Superior temporal gyrus (tissue), 1 donor: ENCODE measurements around the gene ACOT4.
"Not testable (repeated sequence)": the region's sequence is repeated elsewhere in the genome, so short reads cannot be mapped to it uniquely, and the experiment has no call there.

Experiments
- DNase-seq: peaks from one replicate; pipeline ENCODE4 v3.0.0-alpha.2; 2016; ENCODE audit errors: extremely low spot score

Gene ACOT4, protein sequence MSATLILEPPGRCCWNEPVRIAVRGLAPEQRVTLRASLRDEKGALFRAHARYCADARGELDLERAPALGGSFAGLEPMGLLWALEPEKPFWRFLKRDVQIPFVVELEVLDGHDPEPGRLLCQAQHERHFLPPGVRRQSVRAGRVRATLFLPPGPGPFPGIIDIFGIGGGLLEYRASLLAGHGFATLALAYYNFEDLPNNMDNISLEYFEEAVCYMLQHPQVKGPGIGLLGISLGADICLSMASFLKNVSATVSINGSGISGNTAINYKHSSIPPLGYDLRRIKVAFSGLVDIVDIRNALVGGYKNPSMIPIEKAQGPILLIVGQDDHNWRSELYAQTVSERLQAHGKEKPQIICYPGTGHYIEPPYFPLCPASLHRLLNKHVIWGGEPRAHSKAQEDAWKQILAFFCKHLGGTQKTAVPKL

DNA sequence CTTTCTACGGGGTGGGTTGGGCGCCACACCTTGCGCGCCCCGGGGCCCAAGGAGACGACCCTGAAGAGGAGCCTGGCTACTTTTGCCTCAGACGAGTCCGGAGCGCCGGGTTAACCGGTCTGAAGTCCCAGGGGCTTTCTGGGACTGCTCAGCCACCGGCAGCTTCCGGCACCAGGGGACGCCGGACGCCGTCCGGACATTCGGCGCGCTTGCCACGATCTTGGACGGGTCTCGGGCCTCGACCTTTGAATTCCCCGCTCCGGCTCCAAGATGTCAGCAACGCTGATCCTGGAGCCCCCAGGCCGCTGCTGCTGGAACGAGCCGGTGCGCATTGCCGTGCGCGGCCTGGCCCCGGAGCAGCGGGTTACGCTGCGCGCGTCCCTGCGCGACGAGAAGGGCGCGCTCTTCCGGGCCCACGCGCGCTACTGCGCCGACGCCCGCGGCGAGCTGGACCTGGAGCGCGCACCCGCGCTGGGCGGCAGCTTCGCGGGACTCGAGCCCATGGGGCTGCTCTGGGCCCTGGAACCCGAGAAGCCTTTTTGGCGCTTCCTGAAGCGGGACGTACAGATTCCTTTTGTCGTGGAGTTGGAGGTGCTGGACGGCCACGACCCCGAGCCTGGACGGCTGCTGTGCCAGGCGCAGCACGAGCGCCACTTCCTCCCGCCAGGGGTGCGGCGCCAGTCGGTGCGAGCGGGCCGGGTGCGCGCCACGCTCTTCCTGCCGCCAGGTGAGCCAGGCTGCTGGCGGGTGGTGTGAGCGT, at the start of gene ACOT4:
TSS of gene ACOT4 (plus strand) at position 184 of the 760 bp plus-strand sequence. CDS start at position 271, 87 bp downstream.
- DNase-seq, result no peak

DNA sequence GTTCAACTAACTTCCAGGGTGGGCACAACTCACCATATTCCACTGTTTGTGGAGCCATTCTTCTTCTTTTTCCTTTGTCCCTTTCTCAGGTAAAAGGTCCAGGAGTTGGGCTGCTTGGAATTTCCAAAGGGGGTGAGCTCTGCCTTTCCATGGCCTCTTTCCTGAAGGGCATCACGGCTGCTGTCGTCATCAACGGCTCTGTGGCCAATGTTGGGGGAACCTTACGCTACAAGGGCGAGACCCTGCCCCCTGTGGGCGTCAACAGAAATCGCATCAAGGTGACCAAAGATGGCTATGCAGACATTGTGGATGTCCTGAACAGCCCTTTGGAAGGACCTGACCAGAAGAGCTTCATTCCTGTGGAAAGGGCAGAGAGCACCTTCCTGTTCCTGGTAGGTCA, 48.7 kb upstream of the ACOT4 start:
- DNase-seq, result not testable (repeated sequence)

DNA sequence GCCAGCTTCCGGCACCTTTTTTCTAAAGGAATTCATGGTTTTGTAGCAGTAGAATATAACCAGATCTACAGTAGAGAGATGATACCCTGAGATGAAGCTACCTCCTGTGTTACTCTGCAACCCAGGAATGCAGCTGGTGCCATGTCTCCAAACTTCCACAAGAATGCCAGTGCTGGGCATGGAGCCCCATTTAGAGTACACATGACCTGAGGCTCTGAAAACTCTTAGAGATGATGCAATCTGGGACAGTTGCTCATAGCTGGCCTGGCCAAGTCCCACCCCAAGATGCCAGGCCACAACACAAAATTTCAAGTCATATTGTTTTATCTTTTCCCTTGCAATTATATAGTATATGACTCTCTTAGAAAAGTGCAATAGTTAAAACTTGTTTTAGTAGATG, 46.3 kb upstream of the ACOT4 start:
- not testable (repeated sequence) for DNase-seq

DNA sequence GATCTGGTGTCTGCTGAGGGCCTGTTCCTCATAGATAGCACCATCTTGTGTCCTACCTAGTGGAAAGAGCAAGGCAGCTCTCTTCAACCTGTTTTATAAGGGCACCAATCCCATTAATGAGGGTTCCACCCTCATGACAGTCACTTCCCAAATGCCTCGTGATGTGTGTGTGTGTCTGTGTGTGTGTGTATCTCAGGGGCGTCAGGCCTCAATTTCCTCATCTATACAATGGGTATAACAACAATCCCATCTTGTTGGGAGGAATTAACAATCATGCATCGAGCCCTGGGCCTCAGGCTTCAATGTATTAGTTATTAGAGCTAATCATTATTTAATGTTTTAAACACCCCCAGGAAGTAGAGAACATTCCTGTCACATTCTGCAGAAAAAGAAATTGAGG, 42.6 kb upstream of the ACOT4 start:
- DNase-seq, result not testable (repeated sequence)

DNA sequence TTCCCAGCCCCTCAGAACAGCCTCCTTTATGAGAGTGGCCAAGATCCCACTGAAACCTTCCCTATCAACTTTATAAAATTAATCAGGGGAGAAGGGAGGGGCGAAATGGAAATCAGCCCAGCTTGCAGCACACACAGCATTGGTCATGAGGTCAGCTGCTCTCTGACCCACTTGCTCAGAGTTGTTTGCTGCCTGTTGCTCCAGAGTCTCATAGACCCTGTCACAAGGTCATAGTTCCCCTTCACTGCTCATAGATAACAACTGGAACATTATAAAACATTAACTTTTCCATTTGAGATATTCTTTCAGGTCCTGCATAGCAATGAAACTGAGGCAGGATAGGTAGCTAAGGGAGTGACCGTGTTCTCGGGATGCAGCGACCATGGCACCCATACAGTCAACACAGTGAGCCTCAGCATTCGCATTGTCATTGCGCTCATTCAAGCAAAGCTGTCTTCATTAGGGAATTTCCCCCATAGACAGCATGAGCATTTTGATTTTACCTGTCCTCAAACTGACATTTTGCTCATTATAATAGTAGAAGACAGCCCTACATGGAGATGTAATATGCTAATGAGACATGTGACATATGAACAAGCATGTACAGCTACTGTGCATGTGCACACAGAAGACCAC, 41.7 kb upstream of the ACOT4 start:
- DNase-seq, result not testable (repeated sequence)

DNA sequence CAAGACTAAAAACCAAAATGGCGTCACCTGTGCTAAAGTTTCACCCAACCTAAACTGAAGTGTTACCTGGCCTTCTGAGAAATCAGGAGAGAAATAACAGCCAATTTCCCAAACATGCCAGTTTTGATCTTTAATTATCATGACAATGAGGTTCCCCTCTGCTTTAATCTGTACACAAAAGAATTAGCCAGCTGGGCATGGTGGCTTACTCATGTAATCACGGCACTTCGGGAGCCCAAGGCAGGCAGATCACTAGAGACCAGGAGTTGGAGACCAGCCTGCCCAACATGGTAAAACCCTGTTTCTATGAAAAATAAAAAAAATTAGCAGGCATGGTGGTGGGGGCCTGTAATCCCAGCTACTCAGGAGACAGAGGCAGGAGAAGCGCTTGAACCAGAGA, 37.8 kb upstream of the ACOT4 start:
- no peak for DNase-seq

DNA sequence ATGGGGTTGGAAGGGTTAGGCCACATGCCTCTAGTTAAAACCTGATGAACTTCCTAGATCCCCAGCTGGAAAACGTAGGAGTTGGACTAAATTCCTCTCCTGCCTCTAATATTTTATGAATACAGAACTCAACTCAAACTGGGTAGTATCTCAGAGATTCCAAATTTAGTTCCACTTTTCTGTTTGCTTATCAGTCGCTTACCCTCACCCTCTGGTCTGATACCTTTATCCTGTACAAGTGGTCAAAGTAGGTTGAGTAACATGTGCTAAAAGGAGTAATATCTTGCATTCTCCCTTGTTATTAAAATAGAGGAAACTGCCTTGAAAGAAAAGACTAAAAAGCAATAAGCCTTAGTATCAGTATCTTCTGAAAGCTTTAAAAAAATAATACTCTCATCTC, 34.5 kb upstream of the ACOT4 start:
- not testable (repeated sequence) for DNase-seq

DNA sequence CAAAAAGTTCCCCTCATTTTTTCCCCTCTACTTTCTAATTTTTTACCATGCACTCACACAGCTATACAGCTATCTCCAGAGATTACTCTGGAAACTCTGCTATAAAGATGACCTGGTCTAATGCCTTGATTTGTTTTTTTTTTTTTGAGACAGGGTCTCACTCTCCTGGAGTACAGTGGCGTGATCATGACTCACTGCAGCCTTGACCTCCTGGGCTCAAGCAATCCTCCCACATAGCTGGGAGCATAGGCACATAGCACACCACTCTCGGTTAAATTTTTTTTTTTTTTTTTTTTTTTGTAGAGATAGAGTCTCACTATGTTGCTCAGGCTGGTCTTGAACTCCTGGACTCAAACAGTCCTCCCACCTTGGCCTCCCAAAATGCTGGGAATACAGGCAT, 33.4 kb upstream of the ACOT4 start:
- not testable (repeated sequence) for DNase-seq

DNA sequence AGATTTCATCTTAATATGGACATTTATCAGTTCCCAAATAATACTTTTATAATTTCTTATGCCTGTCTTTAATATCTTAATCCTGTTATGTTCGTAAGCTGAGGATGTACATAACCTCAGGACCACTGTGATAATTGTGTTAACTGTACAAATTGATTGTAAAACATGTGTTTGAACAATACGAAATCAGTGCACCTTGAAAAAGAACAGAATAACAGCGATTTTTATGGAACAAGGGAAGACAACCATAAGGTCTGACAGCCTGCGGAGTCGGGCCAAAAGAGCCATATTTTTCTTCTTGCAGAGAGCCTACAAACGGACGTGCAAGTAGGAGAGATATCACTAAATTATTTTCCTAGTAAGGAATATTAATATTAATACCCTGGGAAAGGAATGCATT, 29.4 kb upstream of the ACOT4 start:
- DNase-seq, result not testable (repeated sequence)

DNA sequence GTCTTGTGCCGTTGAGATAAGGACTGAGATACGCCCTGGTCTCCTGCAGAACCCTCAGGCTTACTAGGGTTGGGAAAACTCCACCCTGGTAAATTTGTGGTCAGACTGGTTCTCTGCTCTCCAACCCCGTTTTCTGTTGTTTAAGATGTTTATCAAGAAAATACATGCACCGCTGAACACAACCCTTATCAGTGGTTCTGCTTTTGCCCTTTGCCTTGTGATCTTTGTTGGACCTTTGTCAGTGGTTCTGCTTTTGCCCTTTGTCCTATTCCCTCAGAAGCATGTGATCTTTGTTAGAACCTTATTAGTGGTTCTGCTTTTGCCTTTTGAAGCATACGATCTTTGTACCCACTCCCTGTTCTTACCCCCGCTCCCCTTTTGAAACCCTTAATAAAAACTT, 29.0 kb upstream of the ACOT4 start:
- DNase-seq, result not testable (repeated sequence)

DNA sequence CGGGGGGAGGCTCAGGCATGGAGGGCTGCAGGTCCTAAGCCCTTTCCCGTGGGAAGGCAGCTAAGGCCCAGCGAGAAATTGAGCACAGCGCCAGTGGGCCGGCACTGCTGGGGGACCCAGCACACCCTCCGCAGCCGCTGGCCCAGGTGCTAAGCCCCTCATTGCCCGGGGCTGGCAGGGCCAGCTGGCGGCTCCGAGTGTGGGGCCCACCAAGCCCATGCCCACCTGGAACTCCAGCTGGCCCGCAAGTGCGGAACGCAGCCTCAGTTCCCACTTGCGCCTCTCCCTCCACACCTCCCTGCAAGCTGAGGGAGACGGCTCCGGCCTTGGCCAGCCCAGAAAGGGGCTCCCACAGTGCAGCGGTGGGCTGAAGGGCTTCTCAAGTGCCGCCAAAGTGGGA, 25.2 kb upstream of the ACOT4 start:
- not testable (repeated sequence) for DNase-seq

DNA sequence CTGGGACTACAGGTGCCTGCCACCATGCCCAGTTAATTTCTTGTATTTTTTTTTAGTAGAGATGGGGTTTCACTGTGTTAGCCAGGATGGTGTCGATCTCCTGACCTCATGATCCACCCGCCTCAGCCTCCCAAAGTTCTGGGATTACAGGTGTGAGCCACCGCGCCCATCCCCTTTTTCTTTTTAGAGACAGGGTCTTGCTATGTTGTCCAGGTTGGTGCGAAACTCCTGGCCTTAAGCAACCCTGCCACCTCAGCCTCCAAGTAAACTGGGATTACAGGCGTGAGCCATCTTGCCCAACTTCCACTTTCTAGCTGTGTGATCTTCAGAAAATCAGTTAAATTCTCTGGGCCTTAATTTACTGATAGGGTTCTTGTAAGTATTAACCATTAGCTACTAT, 24.7 kb upstream of the ACOT4 start:
- DNase-seq, result not testable (repeated sequence)

DNA sequence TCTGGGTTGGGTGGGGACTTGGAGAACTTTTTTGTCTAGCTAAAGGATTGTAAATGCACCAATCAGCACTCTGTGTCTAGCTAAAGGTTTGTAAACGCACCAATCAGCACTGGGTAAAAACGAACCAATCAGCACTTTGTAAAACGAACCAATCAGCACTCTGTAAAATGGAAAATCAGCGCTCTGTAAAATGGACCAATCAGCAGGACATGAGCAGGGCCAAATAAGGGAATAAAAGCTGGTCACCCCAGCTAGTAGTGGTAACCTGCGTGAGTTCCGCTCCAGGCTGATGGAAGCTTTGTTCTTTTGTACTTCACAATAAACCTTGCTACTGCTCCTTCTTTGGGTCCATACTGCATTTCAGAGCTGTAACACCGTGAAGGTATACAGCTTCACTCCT, 24.3 kb upstream of the ACOT4 start:
- DNase-seq, result no peak

DNA sequence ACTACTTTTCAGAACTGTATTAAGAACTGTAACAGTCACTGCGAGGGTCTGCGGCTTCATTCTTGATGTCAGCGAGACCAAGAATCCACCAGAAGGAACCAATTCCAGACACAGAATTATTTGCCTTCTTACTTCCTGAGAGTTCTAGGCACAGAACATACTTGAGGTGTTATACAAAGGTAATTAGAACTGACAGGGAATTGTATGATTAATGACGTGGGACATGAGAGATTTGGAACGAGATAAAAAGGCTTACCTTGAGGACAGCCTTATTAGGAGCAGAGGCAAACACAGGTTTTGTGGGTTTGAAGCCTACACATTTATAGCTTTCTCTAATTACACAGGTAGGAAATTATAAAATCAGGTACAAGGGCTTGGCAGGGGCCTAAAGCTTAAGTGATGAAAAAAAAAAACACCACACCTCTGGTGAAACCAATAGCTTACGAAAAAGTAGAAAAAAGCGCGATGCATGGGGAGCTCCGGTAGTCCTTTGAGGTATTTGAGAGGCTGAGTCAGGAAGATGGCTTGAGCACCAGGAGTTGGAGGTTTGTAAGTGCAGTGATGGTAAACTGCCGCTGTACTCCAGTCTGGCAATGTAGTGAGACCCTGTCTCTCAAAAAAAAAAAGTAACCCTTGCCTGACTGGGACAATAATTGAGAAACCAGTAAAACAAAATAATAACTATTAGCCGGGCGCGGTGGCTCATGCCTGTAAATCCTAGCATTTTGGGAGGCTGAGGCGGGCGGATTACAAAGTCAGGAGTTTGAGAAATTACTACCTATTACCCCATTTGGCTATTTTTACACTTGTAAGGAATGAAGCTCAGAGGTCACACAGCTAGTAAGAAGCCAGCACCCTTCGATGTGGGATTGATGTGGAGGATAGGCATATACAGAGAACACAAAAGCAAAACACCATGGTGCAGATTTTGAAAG, 23.5 kb upstream of the ACOT4 start:
- DNase-seq, result peak; percentile 9

DNA sequence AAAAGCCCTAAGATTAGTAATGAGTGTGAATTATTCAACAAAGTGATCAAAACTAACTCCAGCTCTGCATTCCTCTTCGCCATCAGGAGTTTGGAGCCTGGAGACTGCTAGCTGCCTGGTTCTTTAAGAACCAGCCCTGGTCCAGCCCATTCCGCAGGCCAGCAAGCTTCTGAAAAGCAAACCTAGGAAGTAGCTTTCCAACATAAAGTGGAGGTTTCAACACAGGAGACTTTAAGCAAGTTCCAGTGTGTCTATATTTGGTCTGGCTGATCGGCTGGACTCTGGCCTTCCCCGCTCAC, 22.8 kb upstream of the ACOT4 start:
- DNase-seq, result not testable (repeated sequence)

DNA sequence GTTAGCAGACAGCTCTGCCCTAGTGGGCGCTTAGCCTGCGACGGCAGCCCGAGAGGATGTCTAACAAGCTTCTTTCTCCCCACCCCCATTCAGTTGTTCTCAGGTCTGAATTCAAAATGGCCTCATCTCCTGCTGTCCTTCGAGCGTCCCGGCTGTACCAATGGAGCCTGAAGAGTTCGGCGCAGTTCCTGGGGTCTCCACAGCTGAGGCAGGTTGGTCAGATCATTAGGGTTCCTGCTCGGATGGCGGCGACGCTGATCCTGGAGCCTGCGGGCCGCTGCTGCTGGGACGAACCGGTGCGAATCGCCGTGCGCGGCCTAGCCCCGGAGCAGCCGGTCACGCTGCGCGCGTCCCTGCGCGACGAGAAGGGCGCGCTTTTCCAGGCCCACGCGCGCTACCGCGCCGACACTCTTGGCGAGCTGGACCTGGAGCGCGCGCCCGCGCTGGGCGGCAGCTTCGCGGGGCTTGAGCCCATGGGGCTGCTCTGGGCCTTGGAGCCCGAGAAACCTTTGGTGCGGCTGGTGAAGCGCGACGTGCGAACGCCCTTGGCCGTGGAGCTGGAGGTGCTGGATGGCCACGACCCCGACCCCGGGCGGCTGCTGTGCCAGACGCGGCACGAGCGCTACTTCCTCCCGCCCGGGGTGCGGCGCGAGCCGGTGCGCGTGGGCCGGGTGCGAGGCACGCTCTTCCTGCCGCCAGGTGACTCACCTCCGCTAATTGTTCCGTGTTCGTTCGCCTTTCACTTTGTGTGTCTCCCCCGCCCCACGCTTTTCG, 22.3 kb upstream of the ACOT4 start, which contains the start of gene ACOT2:
TSS of gene ACOT2 (plus strand) at position 29 of the 774 bp plus-strand sequence. CDS start at position 57, 28 bp downstream.
- peak; percentile 77 for DNase-seq

DNA sequence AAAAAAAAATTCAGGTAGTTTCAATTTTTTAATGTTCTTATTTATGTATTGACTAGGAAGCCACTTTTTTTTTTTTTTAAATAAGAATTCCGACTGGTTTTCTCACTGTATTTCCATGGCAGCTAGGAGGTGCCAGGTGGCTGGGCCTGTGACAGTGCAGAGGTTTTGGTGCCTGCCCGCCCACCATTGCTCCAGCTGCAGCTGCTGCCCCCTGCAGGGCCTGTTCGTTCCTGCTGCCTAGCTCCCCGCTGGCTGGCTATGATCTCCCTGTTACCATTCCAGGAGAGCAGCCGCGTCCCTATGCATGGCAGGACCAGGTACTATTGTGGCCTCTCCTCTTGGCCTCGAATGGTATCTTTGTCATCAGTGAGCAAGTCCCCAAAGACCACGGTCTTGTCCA, 20.8 kb upstream of the ACOT4 start:
- peak; percentile 23 for DNase-seq

DNA sequence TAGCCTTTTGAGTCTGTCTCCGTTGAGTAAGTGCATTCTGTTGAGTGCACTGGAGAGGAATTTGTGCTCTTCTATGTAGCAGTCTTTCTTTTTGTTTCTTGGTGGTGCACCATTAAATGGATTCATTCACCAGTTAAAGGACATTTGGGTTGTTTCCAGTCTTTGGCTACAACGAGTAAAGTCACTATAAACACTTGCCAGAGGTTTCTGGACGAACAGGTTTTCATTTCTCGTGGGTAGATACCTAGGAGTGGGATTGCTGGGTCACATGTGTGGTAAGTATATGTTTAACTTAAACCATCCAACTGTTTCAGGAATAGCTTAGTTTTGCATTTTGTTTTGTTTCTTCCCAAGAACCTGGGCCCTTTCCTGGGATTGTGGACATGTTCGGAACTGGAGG, 18.6 kb upstream of the ACOT4 start:
- DNase-seq, result not testable (repeated sequence)

DNA sequence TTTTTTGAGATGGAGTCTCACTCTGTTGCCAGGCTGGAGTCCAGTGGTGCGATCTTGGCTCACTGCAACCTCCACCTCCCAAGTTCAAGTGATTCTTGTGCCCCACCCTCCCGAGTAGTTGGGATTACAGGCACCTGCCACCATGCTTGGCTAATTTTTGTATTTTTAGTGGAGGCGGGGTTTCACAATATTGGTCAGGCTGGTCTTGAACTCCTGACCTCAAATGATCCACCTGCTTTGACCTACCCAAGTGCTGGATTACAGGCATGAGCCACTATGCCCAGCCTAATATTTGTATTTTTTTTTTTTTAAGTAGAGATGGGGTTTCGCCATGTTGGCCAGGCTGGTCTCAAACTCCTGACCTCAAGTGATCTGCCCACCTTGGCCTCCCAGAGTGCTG, 17.9 kb upstream of the ACOT4 start:
- not testable (repeated sequence) for DNase-seq

DNA sequence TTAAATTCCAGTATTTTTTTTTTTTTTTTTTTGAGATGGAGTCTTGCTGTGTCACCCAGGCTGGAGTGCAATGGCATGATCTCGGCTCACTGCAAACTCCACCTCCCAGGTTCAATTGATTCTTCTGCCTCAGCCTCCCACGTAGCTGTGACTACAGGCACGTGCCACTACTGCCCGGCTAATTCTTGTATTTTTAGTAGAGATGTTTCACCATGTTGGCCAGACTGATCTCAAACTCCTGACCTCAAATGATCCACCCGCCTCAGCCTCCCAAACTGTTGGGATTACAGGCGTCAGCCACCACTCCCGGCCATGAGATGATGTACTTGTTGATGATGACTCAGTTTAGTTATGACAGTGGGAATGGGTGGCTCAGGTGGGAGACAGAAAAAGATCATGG, 17.4 kb upstream of the ACOT4 start:
- not testable (repeated sequence) for DNase-seq

DNA sequence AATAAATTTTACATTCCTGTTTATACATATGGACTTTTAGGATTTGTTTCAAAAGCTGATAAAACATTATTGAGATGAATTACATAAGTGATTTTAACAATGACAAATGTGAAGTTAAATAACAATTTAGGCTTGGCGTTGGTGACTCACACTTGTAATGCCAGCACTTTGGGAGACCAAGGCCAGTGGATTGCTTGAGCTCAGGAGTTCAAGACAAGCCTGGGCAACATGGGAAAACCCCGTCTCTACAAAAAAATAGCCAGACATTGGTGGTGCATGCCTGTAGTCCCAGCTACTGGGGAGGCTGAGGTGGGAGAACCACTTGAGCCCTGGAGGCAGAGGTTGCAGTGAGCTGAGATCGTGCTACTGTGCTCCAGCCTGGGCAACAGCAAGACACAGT, 15.3 kb upstream of the ACOT4 start:
- DNase-seq, result no peak
